Measurements from ENCODE around the gene POLH.

DNA sequence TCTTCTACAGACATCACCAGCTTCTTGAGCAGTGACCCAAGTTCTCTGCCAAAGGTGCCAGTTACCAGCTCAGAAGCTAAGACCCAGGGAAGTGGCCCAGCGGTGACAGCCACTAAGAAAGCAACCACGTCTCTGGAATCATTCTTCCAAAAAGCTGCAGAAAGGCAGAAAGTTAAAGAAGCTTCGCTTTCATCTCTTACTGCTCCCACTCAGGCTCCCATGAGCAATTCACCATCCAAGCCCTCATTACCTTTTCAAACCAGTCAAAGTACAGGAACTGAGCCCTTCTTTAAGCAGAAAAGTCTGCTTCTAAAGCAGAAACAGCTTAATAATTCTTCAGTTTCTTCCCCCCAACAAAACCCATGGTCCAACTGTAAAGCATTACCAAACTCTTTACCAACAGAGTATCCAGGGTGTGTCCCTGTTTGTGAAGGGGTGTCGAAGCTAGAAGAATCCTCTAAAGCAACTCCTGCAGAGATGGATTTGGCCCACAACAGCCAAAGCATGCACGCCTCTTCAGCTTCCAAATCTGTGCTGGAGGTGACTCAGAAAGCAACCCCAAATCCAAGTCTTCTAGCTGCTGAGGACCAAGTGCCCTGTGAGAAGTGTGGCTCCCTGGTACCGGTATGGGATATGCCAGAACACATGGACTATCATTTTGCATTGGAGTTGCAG, 37.9 kb downstream of the POLH start:
- TF ChIP-seq, protein P1, sequence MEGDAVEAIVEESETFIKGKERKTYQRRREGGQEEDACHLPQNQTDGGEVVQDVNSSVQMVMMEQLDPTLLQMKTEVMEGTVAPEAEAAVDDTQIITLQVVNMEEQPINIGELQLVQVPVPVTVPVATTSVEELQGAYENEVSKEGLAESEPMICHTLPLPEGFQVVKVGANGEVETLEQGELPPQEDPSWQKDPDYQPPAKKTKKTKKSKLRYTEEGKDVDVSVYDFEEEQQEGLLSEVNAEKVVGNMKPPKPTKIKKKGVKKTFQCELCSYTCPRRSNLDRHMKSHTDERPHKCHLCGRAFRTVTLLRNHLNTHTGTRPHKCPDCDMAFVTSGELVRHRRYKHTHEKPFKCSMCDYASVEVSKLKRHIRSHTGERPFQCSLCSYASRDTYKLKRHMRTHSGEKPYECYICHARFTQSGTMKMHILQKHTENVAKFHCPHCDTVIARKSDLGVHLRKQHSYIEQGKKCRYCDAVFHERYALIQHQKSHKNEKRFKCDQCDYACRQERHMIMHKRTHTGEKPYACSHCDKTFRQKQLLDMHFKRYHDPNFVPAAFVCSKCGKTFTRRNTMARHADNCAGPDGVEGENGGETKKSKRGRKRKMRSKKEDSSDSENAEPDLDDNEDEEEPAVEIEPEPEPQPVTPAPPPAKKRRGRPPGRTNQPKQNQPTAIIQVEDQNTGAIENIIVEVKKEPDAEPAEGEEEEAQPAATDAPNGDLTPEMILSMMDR (conservative IDR thresholded peaks at IDR 0.05 in 1 of 2, IDR thresholded peaks at IDR 0.05 in 1 of 2; ENCODE audit: low read depth in 1 of 2, low read length in 2 of 2): no peak
- no peak for TF ChIP-seq EZH2 (IDR thresholded peaks at IDR 0.05; ENCODE audit: low read length, missing control alignments)

All from fibroblast of lung (primary cell).